Astrocyte of the cerebellum (primary cell): Measurements from ENCODE around the gene TOP1.

Experiments
- DNase-seq: peaks from one replicate; pipeline ENCODE4 v3.0.0-alpha.2; 2011; ENCODE audit warnings: low read depth
- H3K4me3 ChIP-seq: 2 replicates; pipeline ENCODE4 v1.5.1; 2011; ENCODE audit warnings: mild to moderate bottlenecking, low read depth, low read length, moderate library complexity
- in situ Hi-C: cut with HindIII; loops from 2 replicates; pipeline ENCODE4 v1.10.0; 2017; ENCODE audit warnings: low sequenced_read_pairs
- TF ChIP-seq, protein P1 (sequence below): IDR thresholded peaks from 2 replicates; pipeline ENCODE4 v1.5.1; 2012; ENCODE audit warnings: low read length, low read depth, moderate library complexity, mild to moderate bottlenecking; ENCODE audit errors: missing control alignments

TOP1 gene

DNA sequence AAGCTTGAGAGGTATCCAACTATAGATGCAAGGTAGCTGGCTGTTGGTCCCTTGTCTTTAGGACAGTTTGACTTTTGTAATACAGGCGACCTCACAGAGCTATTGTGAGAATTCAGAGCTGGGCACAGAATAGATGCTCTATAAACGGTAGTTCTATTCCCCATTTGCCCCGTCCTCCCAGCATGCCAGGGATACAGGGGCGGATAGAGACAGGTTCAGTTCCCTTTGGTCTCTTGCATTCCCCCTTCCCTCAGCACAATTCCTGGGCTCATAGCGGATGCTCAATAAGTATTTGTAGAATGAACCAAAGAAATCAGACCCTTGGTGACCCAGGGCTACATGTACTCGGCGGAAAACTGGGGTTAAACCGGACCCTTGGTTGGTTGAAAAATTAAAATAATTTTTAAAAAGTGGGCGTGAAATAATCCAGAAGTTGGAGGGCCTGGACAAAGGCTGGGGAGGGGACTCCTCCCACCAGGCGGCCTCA, 707 bp upstream of the TOP1 start:
- H3K4me3 ChIP-seq, result peak overlapping the region; percentile 81
- in situ Hi-C loops, result no loop called here
- DNase-seq, result no peak
- TF ChIP-seq, protein P1, sequence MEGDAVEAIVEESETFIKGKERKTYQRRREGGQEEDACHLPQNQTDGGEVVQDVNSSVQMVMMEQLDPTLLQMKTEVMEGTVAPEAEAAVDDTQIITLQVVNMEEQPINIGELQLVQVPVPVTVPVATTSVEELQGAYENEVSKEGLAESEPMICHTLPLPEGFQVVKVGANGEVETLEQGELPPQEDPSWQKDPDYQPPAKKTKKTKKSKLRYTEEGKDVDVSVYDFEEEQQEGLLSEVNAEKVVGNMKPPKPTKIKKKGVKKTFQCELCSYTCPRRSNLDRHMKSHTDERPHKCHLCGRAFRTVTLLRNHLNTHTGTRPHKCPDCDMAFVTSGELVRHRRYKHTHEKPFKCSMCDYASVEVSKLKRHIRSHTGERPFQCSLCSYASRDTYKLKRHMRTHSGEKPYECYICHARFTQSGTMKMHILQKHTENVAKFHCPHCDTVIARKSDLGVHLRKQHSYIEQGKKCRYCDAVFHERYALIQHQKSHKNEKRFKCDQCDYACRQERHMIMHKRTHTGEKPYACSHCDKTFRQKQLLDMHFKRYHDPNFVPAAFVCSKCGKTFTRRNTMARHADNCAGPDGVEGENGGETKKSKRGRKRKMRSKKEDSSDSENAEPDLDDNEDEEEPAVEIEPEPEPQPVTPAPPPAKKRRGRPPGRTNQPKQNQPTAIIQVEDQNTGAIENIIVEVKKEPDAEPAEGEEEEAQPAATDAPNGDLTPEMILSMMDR, result no peak

DNA sequence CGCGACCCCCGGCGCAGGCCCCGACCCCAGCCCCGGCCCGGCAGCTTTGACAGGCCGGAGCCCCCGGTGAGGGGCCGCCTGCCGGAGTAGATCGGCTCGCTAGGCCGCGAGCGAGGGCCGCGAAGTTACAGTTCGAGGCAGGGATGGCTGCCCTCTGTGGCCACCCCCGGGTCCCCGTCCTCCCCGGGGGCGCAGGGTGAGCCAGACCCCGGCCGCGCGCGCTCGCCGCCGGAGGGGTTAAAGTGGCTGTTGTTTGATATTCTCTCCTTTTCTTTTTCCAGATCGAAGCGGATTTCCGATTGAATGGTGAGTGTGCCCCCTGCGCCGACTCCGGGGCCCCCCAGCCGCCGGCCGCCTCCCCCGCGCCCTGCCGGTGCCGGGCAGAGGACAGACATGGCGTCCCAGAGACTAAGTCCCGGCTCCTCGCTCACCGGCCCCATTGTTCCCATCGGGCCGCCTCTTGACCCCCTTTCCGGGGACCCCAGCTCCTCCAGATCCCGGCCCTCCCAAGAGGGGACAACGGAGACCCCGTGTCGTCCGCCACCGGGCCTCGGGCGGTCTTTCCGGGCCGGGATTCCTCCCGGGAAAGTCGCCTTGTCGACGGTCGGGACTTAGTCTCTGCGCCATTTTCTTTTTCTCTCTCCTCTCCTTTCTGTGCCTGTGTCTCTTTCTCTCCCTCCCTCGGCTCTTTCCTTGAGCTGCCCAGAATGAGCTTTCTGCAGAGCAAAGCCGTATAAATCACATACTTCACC, 704 bp downstream of the TOP1 start:
- no peak for DNase-seq
- in situ Hi-C loops, result no loop called here
- TF ChIP-seq, protein P1, result no peak
- peak overlapping the region; percentile 81 for H3K4me3 ChIP-seq

DNA sequence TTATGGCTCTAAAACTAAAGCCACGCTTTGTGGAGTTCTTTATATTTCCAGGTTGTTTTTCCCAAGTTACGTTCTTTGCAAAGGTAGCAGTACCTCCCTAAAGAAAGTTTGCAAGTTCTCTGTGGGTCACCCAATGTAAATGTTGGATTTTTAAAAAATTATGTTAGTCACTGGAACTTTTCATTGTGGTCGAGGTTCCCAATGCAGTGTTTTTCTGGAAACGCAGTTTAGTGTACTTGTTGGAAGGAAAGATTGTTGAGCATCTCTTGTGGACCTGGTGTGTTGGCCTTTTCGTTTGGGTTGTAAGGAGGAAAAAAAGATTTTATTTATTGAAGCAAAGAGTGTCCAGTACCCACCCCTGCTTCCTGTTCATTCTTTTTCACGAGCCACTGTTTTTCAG, 1.4 kb downstream of the TOP1 start:
- no peak for DNase-seq
- in situ Hi-C loops, result no loop called here
- TF ChIP-seq, protein P1, result no peak

DNA sequence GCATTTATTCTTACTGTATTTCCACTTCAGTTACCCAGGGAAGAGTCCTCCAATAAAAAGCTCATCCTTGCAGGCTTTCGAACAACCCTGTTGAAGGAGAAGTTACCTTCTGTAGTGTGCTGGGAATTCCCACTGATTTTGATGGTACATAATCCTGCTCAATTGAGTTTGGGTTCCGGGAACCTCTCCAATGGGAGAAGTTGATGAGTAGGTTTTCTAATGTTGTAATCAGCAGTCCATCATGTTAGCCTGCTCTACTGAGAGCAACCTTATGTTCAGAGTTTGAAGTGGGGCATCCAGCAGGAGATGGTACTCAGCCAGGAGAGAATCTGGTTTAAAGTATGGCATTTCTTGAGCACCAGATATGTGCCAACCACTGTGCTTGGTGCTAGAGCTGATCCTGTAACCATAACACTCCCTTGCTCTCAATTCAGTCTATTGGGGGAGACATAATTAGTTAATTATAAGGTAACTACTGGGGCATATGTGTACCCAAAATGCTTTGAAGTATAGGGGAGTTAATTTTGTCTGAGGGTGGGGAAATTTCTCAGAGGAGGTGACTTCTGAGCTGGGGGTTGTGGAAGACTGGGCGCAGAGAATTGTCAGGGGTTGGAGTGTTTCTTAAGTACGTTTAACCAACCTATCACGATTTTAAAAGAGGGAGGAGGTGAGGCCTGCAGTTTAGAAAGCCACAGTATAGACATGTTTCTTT, 2.1 kb downstream of the TOP1 start:
- TF ChIP-seq, protein P1, result no peak
- peak overlapping the region; percentile 81 for H3K4me3 ChIP-seq
- in situ Hi-C loops, result no loop called here
- no peak for DNase-seq

More for the DNA sequence above, 1.4 kb downstream of the TOP1 start:
- peak overlapping the region; percentile 81 for H3K4me3 ChIP-seq

DNA sequence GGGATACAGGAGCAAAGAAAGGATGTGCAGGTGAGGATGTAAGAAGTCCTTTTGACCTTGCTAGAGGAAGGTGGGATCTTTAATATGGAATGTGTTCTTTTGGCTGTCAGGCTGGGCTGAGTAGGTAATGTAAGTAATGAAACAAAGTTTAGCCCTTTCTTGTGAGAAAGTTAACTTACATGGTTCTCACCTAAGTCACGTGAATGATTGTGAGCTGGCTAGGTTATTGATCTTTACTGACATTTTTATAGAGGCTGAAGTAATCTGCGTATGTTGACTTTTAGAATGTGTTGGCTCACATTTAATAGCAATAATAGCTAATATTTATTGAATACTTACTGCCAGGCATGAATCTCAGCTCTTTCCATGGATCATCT, 2.6 kb downstream of the TOP1 start:
- in situ Hi-C loops, result no loop called here
- peak overlapping the region; percentile 81 for H3K4me3 ChIP-seq
- TF ChIP-seq, protein P1, result no peak
- DNase-seq, result no peak

DNA sequence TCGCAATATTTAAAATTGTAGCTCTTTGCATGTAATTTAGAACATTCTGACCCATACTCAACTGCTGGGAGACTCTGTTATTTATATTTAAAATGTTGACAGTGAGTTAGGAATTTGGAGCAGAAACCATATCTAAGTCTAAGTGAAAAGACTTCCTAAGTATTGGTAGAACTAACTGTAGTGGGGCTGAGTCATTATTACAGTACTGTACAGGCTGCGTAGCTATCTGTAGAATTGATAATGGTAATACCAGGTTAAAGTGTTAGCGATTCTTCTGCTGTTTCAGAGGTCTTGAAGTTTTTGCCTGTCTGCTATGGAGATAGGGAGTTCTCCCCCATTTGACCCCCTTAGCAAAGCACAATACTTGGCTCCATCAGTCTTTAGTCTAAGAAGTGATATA, 3.6 kb downstream of the TOP1 start:
- peak overlapping the region; percentile 81 for H3K4me3 ChIP-seq
- TF ChIP-seq, protein P1, result no peak
- in situ Hi-C loops, result no loop called here
- no peak for DNase-seq
